B cell (primary cell): ENCODE measurements around the gene RIPPLY2. TPM values are rescaled to one million over a fixed set of nuclear protein-coding genes. Genes with fewer than 3 reads are reported as not detected.

Experiments
- ATAC-seq: fragments of 200-7000 bp; cut with Tn5 transposase; one replicate; pipeline ENCODE4 v1.10.0; 2021; ENCODE audit warnings: low read depth, mild to moderate bottlenecking, moderate number of reproducible peaks, moderate library complexity
- CTCF ChIA-PET: fragments of 350-600 bp; sonication (Branson Sonifier 250); formaldehyde crosslinking; loops from one replicate; lab custom pipeline; 2021; ENCODE audit warnings: antibody characterized with exemption, inconsistent platforms; lab: Charles Lee
- POLR2A ChIA-PET: fragments of 350-600 bp; sonication (Branson Sonifier 250); formaldehyde crosslinking; loops from one replicate; lab custom pipeline; 2021; ENCODE audit warnings: antibody characterized with exemption; lab: Charles Lee
- DNase-seq: peaks from one replicate; pipeline ENCODE4 v3.0.0; 2013
- H2AFZ ChIP-seq: 2 replicates; pipeline ENCODE4 v1.6.1; 2012; ENCODE audit warnings: mild to moderate bottlenecking, low read depth, low read length; ENCODE audit not compliant: insufficient read depth, poor library complexity, severe bottlenecking
- H3K27ac ChIP-seq, 2 donors: 1 replicate in 1 of 2; 2 replicates in 1 of 2; pipeline ENCODE4 v1.5.1; 2012 to 2013; ENCODE audit warnings: low read length in 2 of 2, mild to moderate bottlenecking in 2 of 2, moderate library complexity in 1 of 2
- H3K27me3 ChIP-seq, 4 experiments: fragments of 200-600 bp in 1 of 4; sonication (generic) in 1 of 4; replicated peaks in 1 of 4; 1 replicate in 2 of 4; 2 replicates in 2 of 4; pipeline versions ENCODE4 v1.6.1 to v1.7.0; 2013 to 2016; ENCODE audit warnings: low read length in 3 of 4, mild to moderate bottlenecking in 2 of 4, mixed read lengths in 1 of 4, moderate library complexity in 1 of 4; ENCODE audit not compliant: insufficient read depth in 4 of 4, control insufficient read depth in 3 of 4; ENCODE audit errors: control extremely low read depth in 1 of 4
- H3K36me3 ChIP-seq, 2 experiments: replicated peaks in 1 of 2; 1 replicate in 1 of 2; 2 replicates in 1 of 2; pipeline versions ENCODE4 v1.6.1 to v1.7.1; 2013; ENCODE audit warnings: low read length in 1 of 2; ENCODE audit not compliant: insufficient read depth in 2 of 2, control insufficient read depth in 1 of 2; ENCODE audit errors: control extremely low read depth in 1 of 2, extremely low read depth in 1 of 2
- H3K4me1 ChIP-seq, 2 donors: fragments of 200-600 bp in 1 of 2; sonication (generic) in 1 of 2; 1 replicate in 1 of 2; 2 replicates in 1 of 2; pipeline versions ENCODE4 v1.5.1 to v1.6.1; 2013 to 2017; ENCODE audit warnings: low read length in 2 of 2; ENCODE audit not compliant: control insufficient read depth in 2 of 2, insufficient read depth in 2 of 2
- H3K4me2 ChIP-seq: replicated peaks from 2 replicates; pipeline ENCODE3; 2012; ENCODE audit warnings: mild to moderate bottlenecking, low read depth, low read length; ENCODE audit not compliant: poor library complexity, severe bottlenecking
- H3K4me3 ChIP-seq, 5 experiments: fragments of 200-600 bp in 1 of 5; sonication (generic) in 1 of 5; 1 replicate in 3 of 5; 2 replicates in 2 of 5; pipeline versions ENCODE4 v1.5.1 to v1.7.0; 2011 to 2016; ENCODE audit warnings: low read length in 4 of 5, mild to moderate bottlenecking in 4 of 5, low read depth in 2 of 5, control low read depth in 1 of 5, moderate library complexity in 1 of 5; ENCODE audit not compliant: insufficient read depth in 1 of 5; ENCODE audit errors: control extremely low read depth in 1 of 5, extremely low read depth in 1 of 5
- H3K79me2 ChIP-seq: fragments of 200-600 bp; sonication (generic); one replicate; pipeline ENCODE4 v1.6.0; 2016; ENCODE audit warnings: low read length; ENCODE audit not compliant: control insufficient read depth, insufficient read depth
- H3K9ac ChIP-seq: fragments of 200-600 bp; sonication (generic); 2 replicates; pipeline ENCODE4 v1.6.1; 2017; ENCODE audit warnings: mild to moderate bottlenecking, low read length, moderate library complexity
- H3K9me3 ChIP-seq, 3 donors: one replicate each; pipeline versions ENCODE4 v1.6.1 to v1.7.1; 2013; ENCODE audit warnings: low read length in 2 of 3; ENCODE audit not compliant: control insufficient read depth in 2 of 3, insufficient read depth in 1 of 3; ENCODE audit errors: control extremely low read depth in 1 of 3
- H4K20me1 ChIP-seq: 2 replicates; pipeline ENCODE4 v1.6.0; 2012; ENCODE audit warnings: mild to moderate bottlenecking, low read length; ENCODE audit not compliant: insufficient read depth, control insufficient read depth, poor library complexity, severe bottlenecking
- H3K27ac Mint-ChIP-seq: one replicate; pipeline ENCODE4 v1.8.0; 2021; ENCODE audit warnings: mixed read lengths
- H3K27me3 Mint-ChIP-seq: one replicate; pipeline ENCODE4 v1.8.0; 2021; ENCODE audit warnings: mixed read lengths
- H3K4me1 Mint-ChIP-seq: one replicate; pipeline ENCODE4 v1.8.0; 2021; ENCODE audit warnings: mixed read lengths
- H3K4me3 Mint-ChIP-seq: one replicate; pipeline ENCODE4 v1.8.0; 2021; ENCODE audit warnings: mixed read lengths
- H3K9me3 Mint-ChIP-seq: one replicate; pipeline ENCODE4 v1.8.0; 2022; ENCODE audit warnings: mixed read lengths; ENCODE audit not compliant: insufficient read depth
- EZH2 ChIP-seq: IDR thresholded peaks from 2 replicates; pipeline ENCODE4 v1.6.1; 2012; ENCODE audit warnings: borderline replicate concordance, low read depth, mild to moderate bottlenecking, moderate library complexity, low read length; ENCODE audit not compliant: insufficient read depth, poor library complexity, severe bottlenecking
- WGBS: methylation state at CpG from one replicate; pipeline ENCODE4 v1.1.5; 2013; ENCODE audit warnings: missing lambda C conversion rate; ENCODE audit not compliant: insufficient coverage; 5-methylcytosine and 5-hydroxymethylcytosine counted together
- intact Hi-C: fragments of 100-400 bp; cut with micrococcal nuclease; formaldehyde crosslinking; loops from one replicate; pipeline ENCODE4 v1.10.0; 2022
- polyA plus RNA-seq: library from polyadenylated mRNA; depleted of rRNA; stranded (reverse); fragments of >200 nt; gene quantifications from 2 replicates; pipeline ENCODE4 v1.2.3, GENCODE V29; 2012
- total RNA-seq, 2 donors: library from RNA; stranded (reverse); fragments of 120-200 nt in 1 of 2; gene quantifications; 1 replicate in 1 of 2; 2 replicates in 1 of 2; pipeline versions ENCODE4 v1.2.3 to v1.2.4, GENCODE V29; 2013 to 2022
- TF ChIP-seq, protein P1 (sequence below): fragments of 200-600 bp; IDR thresholded peaks from one replicate; pipeline ENCODE4 v1.8.0; 2022; ENCODE audit warnings: antibody characterized with exemption, mild to moderate bottlenecking

The RIPPLY2 gene
- total and polyA plus RNA-seq, 2 donors (not counting 1 experiment from before 2014, with no cell fraction given) = not detected

DNA sequence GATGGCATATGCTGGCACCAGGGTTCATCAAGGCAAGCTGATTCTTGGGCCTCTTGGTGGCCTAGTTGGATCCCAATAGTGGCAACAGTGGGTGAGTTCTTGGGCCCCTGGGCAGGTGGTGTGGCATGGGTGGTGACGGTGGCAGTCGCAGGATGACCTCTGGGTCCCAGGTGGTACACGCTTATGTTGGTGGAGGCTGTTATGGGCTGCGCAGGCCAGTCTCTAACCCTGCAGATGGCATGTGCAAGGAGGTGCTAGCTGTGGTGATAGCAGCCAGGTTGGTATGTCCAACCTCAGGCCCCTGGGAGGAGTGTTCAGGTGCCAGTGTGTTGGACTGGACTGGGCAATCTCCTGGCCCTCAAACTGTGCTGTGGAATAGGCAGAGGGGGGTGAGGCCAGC is 52.5 kb downstream of the RIPPLY2 start:
- no peak overlapping the region for H3K4me2 ChIP-seq
- ATAC-seq (no peak), DNase-seq (no peak)
- no peak for TF ChIP-seq EZH2
- TF ChIP-seq, protein P1, sequence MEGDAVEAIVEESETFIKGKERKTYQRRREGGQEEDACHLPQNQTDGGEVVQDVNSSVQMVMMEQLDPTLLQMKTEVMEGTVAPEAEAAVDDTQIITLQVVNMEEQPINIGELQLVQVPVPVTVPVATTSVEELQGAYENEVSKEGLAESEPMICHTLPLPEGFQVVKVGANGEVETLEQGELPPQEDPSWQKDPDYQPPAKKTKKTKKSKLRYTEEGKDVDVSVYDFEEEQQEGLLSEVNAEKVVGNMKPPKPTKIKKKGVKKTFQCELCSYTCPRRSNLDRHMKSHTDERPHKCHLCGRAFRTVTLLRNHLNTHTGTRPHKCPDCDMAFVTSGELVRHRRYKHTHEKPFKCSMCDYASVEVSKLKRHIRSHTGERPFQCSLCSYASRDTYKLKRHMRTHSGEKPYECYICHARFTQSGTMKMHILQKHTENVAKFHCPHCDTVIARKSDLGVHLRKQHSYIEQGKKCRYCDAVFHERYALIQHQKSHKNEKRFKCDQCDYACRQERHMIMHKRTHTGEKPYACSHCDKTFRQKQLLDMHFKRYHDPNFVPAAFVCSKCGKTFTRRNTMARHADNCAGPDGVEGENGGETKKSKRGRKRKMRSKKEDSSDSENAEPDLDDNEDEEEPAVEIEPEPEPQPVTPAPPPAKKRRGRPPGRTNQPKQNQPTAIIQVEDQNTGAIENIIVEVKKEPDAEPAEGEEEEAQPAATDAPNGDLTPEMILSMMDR = no peak
- no peaks in the 10 kb centered on the region for H3K4me1 ChIP-seq
- CTCF ChIA-PET = no interaction called here
- peaks cover 7 to 20% (median 12%) of the 10 kb centered on the region in 3 donors for H3K9me3 ChIP-seq
- intact Hi-C loops = no loop called here
- 88% methylated on average over 4 of the region's 4 CpGs for WGBS
- Mint-ChIP-seq H3K4me1 (peaks cover 63% of the 10 kb centered on the region), H3K4me3 (no peak overlapping the region), H3K27me3 (no peaks in the 10 kb centered on the region), H3K9me3 (peaks cover 31% of the 10 kb centered on the region), H3K27ac (no peak overlapping the region)
- H3K9ac ChIP-seq = no peak overlapping the region
- POLR2A ChIA-PET = no interaction called here
- peaks cover 79% of the 10 kb centered on the region for H3K79me2 ChIP-seq
- no peak overlapping the region for H3K27ac ChIP-seq
- no peak overlapping the region for H2AFZ ChIP-seq
- no peaks in the 10 kb centered on the region for H3K27me3 ChIP-seq
- no peak overlapping the region for H3K4me3 ChIP-seq
- peaks cover 47% of the 10 kb centered on the region for H4K20me1 ChIP-seq
- H3K36me3 ChIP-seq = peaks cover 1 to 12% of the 10 kb centered on the region in 2 experiments

Other genes starting within 250 kb of the RIPPLY2 start
- gene SNAP91, start 144.3 kb upstream of the RIPPLY2 start, total RNA-seq = not detected in 2 replicates
- not detected in 2 replicates for gene SNAP91, start 144.3 kb upstream of the RIPPLY2 start, polyA plus RNA-seq
- 39.6 and 43.7 TPM in 2 replicates for gene CYB5R4, start 6.3 kb downstream of the RIPPLY2 start, total RNA-seq
- 11.8 TPM in 2 replicates for gene CYB5R4, start 6.3 kb downstream of the RIPPLY2 start, polyA plus RNA-seq
- gene MRAP2, start 180.4 kb downstream of the RIPPLY2 start, total RNA-seq = not detected in 2 replicates
- not detected in 2 replicates for gene MRAP2, start 180.4 kb downstream of the RIPPLY2 start, polyA plus RNA-seq